NCI-H345 (cell line): Measurements from ENCODE around the gene C2CD4A.

ENCODE experiments used
- DNase-seq: peaks from one replicate; lab custom pipeline; 2025; lab: John Stamatoyannopoulos, UW

The C2CD4A gene

GRCh38 chr15:62060113-62060895 lies 6.5 kb upstream of the C2CD4A start, which contains the start of gene VPS13C:
TSS of gene VPS13C (minus strand) at chr15:62060447. CDS start at chr15:62060374, 73 bp downstream.
- DNase-seq, result peak; percentile 91

GRCh38 chr15:62060896-62061280 lies 5.9 kb upstream of the C2CD4A start:
- DNase-seq, result no peak

GRCh38 chr15:62063825-62064635 lies 2.7 kb upstream of the C2CD4A start:
- DNase-seq, result no peak

GRCh38 chr15:62067448-62068044 lies 769 bp downstream of the C2CD4A start:
- DNase-seq, result peak; percentile 36

- DNase-seq, result peak; percentile 24
These were observed 1.5 kb downstream of the C2CD4A start for GRCh38 chr15:62068071-62068809.

GRCh38 chr15:62068810-62069167 lies 2.0 kb downstream of the C2CD4A start:
- DNase-seq, result no peak

- DNase-seq, result no peak
These were observed 2.8 kb downstream of the C2CD4A start for GRCh38 chr15:62069551-62069950.

- DNase-seq, result peak; percentile 22
These were observed 5.0 kb downstream of the C2CD4A start for GRCh38 chr15:62071711-62072308.

- peak; percentile 5 for DNase-seq
These were observed 9.0 kb downstream of the C2CD4A start for GRCh38 chr15:62075595-62076277.

- DNase-seq, result no peak
These were observed 12.8 kb downstream of the C2CD4A start for GRCh38 chr15:62079594-62079993.

- no peak for DNase-seq
These were observed 16.7 kb downstream of the C2CD4A start for GRCh38 chr15:62083194-62084154.

- DNase-seq, result no peak
These were observed 19.0 kb downstream of the C2CD4A start for GRCh38 chr15:62085740-62086139.

- DNase-seq, result no peak
These were observed 21.0 kb downstream of the C2CD4A start for GRCh38 chr15:62087671-62088352.

- DNase-seq, result no peak
These were observed 21.5 kb downstream of the C2CD4A start for GRCh38 chr15:62088353-62088693.

- no peak for DNase-seq
These were observed 22.8 kb downstream of the C2CD4A start for GRCh38 chr15:62089616-62090015.

GRCh38 chr15:62090988-62091387 lies 24.2 kb downstream of the C2CD4A start:
- DNase-seq, result no peak

- no peak for DNase-seq
These were observed 27.0 kb downstream of the C2CD4A start for GRCh38 chr15:62093809-62094208.

GRCh38 chr15:62094388-62094787 lies 27.6 kb downstream of the C2CD4A start:
- DNase-seq, result no peak

- DNase-seq, result peak; percentile 31
These were observed 32.4 kb downstream of the C2CD4A start for GRCh38 chr15:62099094-62099601.
